ENCODE data around the gene SH3PXD2A. TPM values are rescaled to one million over a fixed set of nuclear protein-coding genes. Genes with fewer than 3 reads are reported as not detected.
A peak's percentile ranks its signal among the peaks of the same experiment; 100 is the strongest.
"Not testable (repeated sequence)": the region's sequence is repeated elsewhere in the genome, so short reads cannot be mapped to it uniquely, and the experiment has no call there.

SH3PXD2A gene
- total RNA-seq, 1 experiment from 2014 or later = 0.07 TPM

DNA sequence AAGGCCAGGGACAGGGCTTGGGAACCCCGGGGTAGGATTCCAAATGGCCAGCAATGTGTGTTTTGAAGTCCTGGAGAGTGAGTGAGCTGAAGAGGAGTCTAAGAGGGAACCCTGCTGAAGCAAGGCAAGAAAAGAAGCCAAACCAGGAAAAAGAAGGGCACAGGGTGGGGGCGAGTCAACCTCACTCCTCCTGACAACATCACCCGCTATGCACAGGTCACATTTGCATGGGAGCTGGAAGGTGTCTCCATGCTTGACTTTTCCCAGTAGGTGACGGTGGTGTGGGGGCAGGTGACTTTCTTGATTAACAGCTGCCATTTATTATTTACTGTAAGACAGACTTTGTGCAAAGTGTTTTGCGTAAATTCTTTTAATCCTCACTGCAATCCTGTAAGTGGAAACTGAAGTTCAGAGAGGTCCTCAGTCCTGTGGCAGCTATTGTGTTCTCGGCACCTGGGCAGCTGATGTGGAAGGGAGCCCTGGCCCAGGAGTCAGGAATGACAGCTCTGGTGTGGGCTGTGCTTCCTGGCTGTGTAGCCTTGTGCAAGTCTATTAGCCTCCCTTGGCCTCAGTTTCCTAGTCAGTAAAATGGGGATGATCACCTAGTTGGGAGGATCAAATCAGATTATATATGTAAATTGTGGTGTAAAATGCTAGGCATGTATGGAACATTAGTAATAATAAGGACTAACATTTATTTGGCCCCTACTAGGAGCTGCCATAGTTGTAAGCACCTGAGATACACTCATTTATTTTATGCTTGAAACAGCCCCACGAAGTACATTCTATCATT, 90.9 kb downstream of the SH3PXD2A start:
- H2AFZ ChIP-seq (ENCODE audit: low read length) = peak overlapping the region; percentile 74

DNA sequence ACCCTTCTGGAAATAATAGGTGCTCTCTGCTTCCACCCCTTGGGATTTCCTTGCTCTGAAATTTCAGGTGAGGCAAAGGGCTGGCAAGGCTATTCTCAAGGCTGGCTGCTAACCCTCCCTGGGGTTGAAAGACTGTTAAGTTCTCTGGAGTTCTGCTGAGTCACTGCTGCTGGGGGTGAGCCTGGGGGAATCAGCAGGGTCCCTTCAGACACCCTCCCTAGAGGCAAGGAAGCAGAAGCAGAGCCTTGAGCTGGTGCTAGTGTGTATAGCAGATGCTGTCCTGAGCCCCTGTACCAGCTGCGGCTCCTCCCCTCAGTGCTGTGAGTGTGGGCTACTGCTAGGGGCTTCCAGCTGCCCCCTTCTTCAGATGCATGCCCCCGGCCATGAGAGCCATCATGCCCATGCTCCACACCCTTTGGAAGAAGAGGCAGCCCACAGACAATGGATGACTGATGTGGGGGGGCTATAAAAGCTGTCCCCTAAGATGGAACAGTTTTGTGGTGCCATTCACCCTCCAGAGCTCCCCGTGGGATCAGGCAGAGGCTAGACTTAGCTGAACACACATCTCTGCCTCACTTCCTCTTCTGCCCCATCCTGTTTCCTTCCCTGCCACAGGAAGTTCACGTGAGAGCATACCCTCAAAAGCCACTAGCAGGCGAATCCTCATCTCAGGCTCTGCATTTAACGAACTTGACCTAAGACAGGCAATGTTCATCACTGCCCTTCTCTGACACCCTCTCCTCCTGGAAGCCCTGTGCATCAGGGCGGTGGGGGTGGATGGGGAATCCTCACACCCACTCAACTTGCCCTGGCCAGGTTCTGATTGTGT, 91.8 kb downstream of the SH3PXD2A start:
- no peak overlapping the region for H3K27ac ChIP-seq (ENCODE audit: low read length)
- H3K36me3 ChIP-seq (ENCODE audit: insufficient read depth, low read length) = no peaks in the 10 kb centered on the region
- no peaks in the 10 kb centered on the region for H3K9me2 ChIP-seq (replicated peaks; ENCODE audit: insufficient read depth, low read length)
- DNase-seq = peak; percentile 75
- no peaks in the 10 kb centered on the region for H3K9me3 ChIP-seq (ENCODE audit: low read length)
- peak overlapping the region; percentile 74 for H2AFZ ChIP-seq (ENCODE audit: low read length)
- H3K27me3 ChIP-seq (ENCODE audit: low read length) = no peaks in the 10 kb centered on the region
- H3K4me2 ChIP-seq (ENCODE audit: low read depth, low read length, poor library complexity, severe bottlenecking) = peak overlapping the region; percentile 54
- no peaks in the 10 kb centered on the region for H4K20me1 ChIP-seq (ENCODE audit: insufficient read depth, low read depth, low read length)
- H3K79me2 ChIP-seq (ENCODE audit: low read length) = no peaks in the 10 kb centered on the region
- peaks cover 19% of the 10 kb centered on the region for H3K4me1 ChIP-seq (ENCODE audit: low read length)
- H3K9ac ChIP-seq (ENCODE audit: low read length) = peak overlapping the region; percentile 34; the same call in 1 of the 2 replicates
- peak overlapping the region; percentile 3; the same call in 1 of the 2 replicates for H3K4me3 ChIP-seq (ENCODE audit: low read length)

More for the DNA sequence above, 90.9 kb downstream of the SH3PXD2A start:
- Histone ChIP-seq H3K9me3 (ENCODE audit: low read length) (no peaks in the 10 kb centered on the region), H3K4me1 (ENCODE audit: low read length) (peaks cover 26% of the 10 kb centered on the region), H3K4me2 (ENCODE audit: low read depth, low read length, poor library complexity, severe bottlenecking) (peak overlapping the region; percentile 54), H3K27ac (ENCODE audit: low read length) (no peak overlapping the region), H3K9ac (ENCODE audit: low read length) (no peak overlapping the region), H3K36me3 (ENCODE audit: insufficient read depth, low read length) (no peaks in the 10 kb centered on the region), H3K4me3 (ENCODE audit: low read length) (no peak overlapping the region), H3K9me2 (replicated peaks; ENCODE audit: insufficient read depth, low read length) (no peaks in the 10 kb centered on the region), H3K27me3 (ENCODE audit: low read length) (no peaks in the 10 kb centered on the region), H3K79me2 (ENCODE audit: low read length) (no peaks in the 10 kb centered on the region), H4K20me1 (ENCODE audit: insufficient read depth, low read depth, low read length) (no peaks in the 10 kb centered on the region)
- no peak for DNase-seq

DNA sequence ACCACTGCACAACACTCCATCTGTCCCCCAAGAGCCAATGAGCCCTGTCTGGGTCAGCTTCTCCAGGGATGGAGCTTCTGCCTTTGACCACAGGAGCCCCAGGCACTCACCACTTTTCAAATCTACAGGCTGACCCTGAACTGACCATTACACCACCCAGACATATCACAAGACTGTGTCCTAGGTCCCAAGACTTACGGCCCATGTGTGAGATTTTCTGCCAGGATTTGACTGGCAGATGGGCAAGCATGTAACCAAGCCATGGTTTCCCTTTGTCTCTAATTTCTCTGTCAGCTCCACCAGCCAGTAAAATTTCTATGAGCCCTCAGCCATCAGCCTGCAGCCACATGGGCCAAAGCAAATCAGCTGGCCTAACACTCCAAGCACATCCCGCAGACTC, 92.5 kb downstream of the SH3PXD2A start:
- Histone ChIP-seq H3K27ac (ENCODE audit: low read length) (no peak overlapping the region), H2AFZ (ENCODE audit: low read length) (0 out of 2 replicates have a peak overlapping the region, but pooled peaks have one; percentile 74), H3K4me2 (ENCODE audit: low read depth, low read length, poor library complexity, severe bottlenecking) (peak overlapping the region; percentile 54)

DNA sequence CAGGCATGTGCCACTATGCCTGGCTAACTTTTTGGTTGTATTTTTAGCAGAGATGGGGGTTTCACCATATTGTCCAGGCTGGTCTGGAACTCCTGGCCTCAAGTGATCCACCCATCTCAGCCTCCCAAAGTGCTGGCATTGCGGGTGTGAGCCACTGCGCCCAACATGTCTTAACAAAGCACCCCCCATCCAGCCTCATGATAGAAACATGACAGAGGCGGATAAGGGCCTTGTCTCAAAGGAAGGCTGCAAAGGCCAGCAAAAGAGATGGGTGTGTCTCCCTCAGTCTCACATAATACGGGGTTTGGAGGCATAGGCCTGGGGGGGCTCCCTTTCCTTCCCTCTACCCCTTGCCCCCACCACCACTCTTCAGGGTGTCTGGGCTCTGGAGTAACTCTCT, 93.2 kb downstream of the SH3PXD2A start:
- Histone ChIP-seq H3K9me3 (ENCODE audit: low read length) (no peaks in the 10 kb centered on the region), H3K4me1 (ENCODE audit: low read length) (peaks cover 15% of the 10 kb centered on the region), H3K4me2 (ENCODE audit: low read depth, low read length, poor library complexity, severe bottlenecking) (no peak overlapping the region), H4K20me1 (ENCODE audit: insufficient read depth, low read depth, low read length) (no peaks in the 10 kb centered on the region), H3K4me3 (ENCODE audit: low read length) (no peak overlapping the region), H3K36me3 (ENCODE audit: insufficient read depth, low read length) (no peaks in the 10 kb centered on the region), H2AFZ (ENCODE audit: low read length) (no peak overlapping the region), H3K79me2 (ENCODE audit: low read length) (no peaks in the 10 kb centered on the region), H3K27me3 (ENCODE audit: low read length) (no peaks in the 10 kb centered on the region), H3K9me2 (replicated peaks; ENCODE audit: insufficient read depth, low read length) (no peaks in the 10 kb centered on the region), H3K9ac (ENCODE audit: low read length) (no peak overlapping the region), H3K27ac (ENCODE audit: low read length) (no peak overlapping the region)
- DNase-seq = no peak

More for the DNA sequence above, 92.5 kb downstream of the SH3PXD2A start:
- Histone ChIP-seq H3K27me3 (ENCODE audit: low read length) (no peaks in the 10 kb centered on the region), H3K4me1 (ENCODE audit: low read length) (peaks cover 15% of the 10 kb centered on the region), H3K79me2 (ENCODE audit: low read length) (no peaks in the 10 kb centered on the region), H3K9me3 (ENCODE audit: low read length) (no peaks in the 10 kb centered on the region), H3K36me3 (ENCODE audit: insufficient read depth, low read length) (no peaks in the 10 kb centered on the region), H3K9ac (ENCODE audit: low read length) (no peak overlapping the region), H3K4me3 (ENCODE audit: low read length) (no peak overlapping the region), H3K9me2 (replicated peaks; ENCODE audit: insufficient read depth, low read length) (no peaks in the 10 kb centered on the region), H4K20me1 (ENCODE audit: insufficient read depth, low read depth, low read length) (no peaks in the 10 kb centered on the region)
- no peak for DNase-seq

DNA sequence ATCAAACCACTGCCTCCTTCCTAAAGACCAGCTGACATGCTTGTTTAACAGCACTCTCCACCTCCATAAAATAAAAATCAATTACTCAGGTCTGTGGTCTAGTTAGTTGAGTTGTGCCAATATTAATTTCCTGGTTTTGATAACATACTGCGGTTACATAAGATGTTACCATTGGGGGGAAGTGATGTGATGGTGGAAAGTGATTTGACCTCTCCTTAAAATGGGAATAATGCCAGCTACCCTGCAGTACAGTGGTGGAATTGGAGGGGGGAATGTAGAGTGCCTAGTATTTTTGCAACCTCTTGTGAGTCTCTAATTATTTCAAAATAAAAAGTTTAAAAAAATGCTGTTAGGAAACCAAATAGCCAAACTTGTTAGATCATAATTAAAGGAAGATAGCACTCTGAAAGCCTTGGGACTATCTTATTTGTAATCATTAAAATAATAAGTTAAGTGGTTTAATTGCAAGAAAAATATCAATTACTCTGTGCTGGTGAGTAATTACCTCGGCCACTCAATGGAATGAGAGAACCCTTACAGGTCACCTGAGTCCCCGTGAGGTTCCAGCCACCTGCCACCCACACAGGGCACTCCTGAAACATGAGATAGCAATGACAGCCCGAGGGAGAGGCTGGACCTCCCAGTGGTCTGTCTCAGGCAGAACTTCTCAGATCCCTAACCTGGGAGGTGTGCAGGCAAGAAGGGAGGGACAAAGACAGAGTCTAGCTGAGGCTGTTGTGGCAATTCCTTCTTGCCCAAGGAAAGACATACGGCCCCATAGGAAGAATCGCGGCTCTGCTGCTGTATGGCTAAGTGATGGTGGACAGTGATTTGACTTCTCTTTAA, 94.1 kb downstream of the SH3PXD2A start:
- no peak for DNase-seq
- Histone ChIP-seq H3K9ac (ENCODE audit: low read length) (no peak overlapping the region), H4K20me1 (ENCODE audit: insufficient read depth, low read depth, low read length) (no peaks in the 10 kb centered on the region), H3K9me2 (replicated peaks; ENCODE audit: insufficient read depth, low read length) (no peaks in the 10 kb centered on the region), H3K4me1 (ENCODE audit: low read length) (peaks cover 15% of the 10 kb centered on the region), H3K4me3 (ENCODE audit: low read length) (no peak overlapping the region), H3K27ac (ENCODE audit: low read length) (no peak overlapping the region), H3K4me2 (ENCODE audit: low read depth, low read length, poor library complexity, severe bottlenecking) (no peak overlapping the region), H3K27me3 (ENCODE audit: low read length) (no peaks in the 10 kb centered on the region), H3K79me2 (ENCODE audit: low read length) (no peaks in the 10 kb centered on the region), H3K9me3 (ENCODE audit: low read length) (no peaks in the 10 kb centered on the region), H3K36me3 (ENCODE audit: insufficient read depth, low read length) (no peaks in the 10 kb centered on the region), H2AFZ (ENCODE audit: low read length) (no peak overlapping the region)

DNA sequence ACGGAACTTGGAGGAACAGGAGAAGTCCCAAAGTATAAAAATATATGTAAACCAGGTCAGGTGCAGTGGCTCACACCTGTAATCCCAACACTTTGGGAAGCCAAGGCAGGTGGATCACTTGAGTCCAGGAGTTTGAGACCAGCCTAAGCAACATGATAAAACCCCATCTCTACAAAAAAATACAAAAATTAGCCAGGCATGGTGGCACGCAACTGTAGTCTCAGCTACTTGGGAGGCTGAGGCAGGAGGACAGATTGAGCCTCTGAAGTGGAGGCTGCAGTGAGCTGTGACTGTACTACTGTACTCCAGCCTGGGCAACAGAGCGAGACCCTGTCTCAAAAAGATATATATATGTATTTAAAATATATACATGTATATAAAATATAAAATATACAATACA, 95.1 kb downstream of the SH3PXD2A start:
- not testable (repeated sequence) for H3K9me2 ChIP-seq (replicated peaks; ENCODE audit: insufficient read depth, low read length); H3K4me2 ChIP-seq (ENCODE audit: low read depth, low read length, poor library complexity, severe bottlenecking); H3K9ac ChIP-seq (ENCODE audit: low read length); H3K27ac ChIP-seq (ENCODE audit: low read length); H4K20me1 ChIP-seq (ENCODE audit: insufficient read depth, low read depth, low read length); H3K4me3 ChIP-seq (ENCODE audit: low read length); H3K36me3 ChIP-seq (ENCODE audit: insufficient read depth, low read length); DNase-seq; H2AFZ ChIP-seq (ENCODE audit: low read length); H3K79me2 ChIP-seq (ENCODE audit: low read length); H3K27me3 ChIP-seq (ENCODE audit: low read length); H3K9me3 ChIP-seq (ENCODE audit: low read length)
- peaks cover 15% of the 10 kb centered on the region for H3K4me1 ChIP-seq (ENCODE audit: low read length)

DNA sequence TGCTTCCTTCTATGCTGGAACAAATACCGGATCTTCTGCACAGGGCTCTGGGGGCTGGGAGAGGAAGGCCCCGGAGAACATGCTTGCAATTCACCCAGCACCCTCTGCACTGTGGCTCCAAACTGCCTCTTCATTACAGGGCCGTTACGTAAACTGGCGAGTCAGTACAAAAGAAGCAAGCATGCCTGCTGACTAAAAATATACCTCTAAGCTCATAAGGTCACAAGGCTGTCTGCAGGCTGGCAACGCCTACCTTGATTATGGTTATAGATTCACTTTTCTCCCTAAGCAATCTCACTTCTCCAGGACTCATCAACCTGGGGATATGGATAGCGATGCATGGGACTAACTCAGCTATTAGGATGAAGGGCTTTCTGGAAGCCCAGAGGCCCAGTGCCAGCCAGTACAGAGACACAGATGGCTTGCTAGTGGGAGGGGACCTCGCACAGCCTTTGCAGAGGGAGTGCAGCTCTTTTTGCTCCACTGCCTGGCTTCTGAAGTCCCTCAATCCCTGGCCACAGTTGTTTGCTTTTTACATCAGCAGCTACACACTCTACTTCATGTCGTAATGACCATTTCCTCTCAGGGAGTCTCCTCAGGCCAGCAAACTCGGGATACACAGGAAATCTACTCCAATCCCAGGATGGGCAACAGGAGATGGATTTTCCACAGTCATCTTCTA, 96.1 kb downstream of the SH3PXD2A start:
- Histone ChIP-seq H3K4me3 (ENCODE audit: low read length) (no peak overlapping the region), H3K27me3 (ENCODE audit: low read length) (no peaks in the 10 kb centered on the region), H4K20me1 (ENCODE audit: insufficient read depth, low read depth, low read length) (no peaks in the 10 kb centered on the region), H2AFZ (ENCODE audit: low read length) (no peak overlapping the region), H3K4me2 (ENCODE audit: low read depth, low read length, poor library complexity, severe bottlenecking) (no peak overlapping the region), H3K79me2 (ENCODE audit: low read length) (no peaks in the 10 kb centered on the region), H3K4me1 (ENCODE audit: low read length) (peaks cover 15% of the 10 kb centered on the region), H3K9me2 (replicated peaks; ENCODE audit: insufficient read depth, low read length) (no peaks in the 10 kb centered on the region), H3K27ac (ENCODE audit: low read length) (no peak overlapping the region), H3K9me3 (ENCODE audit: low read length) (no peaks in the 10 kb centered on the region), H3K36me3 (ENCODE audit: insufficient read depth, low read length) (no peaks in the 10 kb centered on the region), H3K9ac (ENCODE audit: low read length) (no peak overlapping the region)
- DNase-seq = no peak

Measured in Karpas-422 (cell line).